GM19239 (cell line): ENCODE measurements around the gene ITLN1.
"Not testable (repeated sequence)": the region's sequence is repeated elsewhere in the genome, so short reads cannot be mapped to it uniquely, and the experiment has no call there.

Experiments
- DNase-seq: peaks from one replicate; pipeline ENCODE4 v3.0.0; 2011; ENCODE audit warnings: low spot score; ENCODE audit not compliant: insufficient read length
- FAIRE-seq: peaks from 2 replicates; lab custom pipeline; 2011; peaks lifted over from hg19 to GRCh38; lab: Jason Lieb, UNC

The ITLN1 gene

DNA sequence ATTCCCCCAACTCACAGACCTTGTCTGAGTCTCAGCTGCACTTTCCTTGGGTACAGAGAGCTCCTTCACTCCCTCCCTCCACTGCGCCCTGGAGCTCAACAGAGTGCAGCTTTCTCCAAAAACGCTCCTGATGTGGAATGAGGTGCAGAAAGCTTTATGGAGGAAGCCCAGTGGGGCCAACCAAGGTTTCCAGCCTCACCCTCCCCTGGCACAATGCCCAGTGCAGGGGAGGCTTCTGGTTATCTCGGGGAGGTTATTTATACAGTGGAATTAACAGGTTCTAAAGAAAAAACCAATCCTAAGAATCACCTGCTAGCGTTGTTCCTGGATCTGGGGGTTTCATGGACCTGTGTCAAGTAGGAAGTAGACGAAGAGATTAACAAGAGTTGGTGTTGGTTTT, at the start of gene ITLN1:
Gene ITLN1 (minus strand): TSS at position 139 of the 400 bp plus-strand sequence. CDS start 303 bp downstream, outside the sequence.
- FAIRE-seq (no peak), DNase-seq (no peak)

DNA sequence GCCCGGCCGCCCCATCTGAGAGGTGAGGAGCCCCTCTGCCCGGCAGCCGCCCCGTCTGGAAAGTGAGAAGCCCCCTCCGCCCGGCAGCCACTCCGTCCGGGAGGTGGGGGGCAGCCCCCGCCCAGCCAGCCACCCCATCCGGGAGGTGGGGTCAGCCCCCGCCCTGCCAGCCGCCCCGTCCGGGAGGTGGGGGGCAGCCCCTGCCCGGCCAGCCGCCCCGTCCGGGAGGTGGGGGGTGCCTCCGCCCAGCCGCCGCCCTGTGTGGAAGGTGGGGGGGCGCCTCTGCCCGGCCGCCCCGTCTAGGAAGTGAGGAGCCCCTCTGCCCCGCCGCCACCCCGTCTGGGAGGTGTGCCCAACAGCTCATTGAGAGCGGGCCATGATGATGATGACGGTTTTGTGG, 48.3 kb upstream of the ITLN1 start:
- DNase-seq, FAIRE-seq: not testable (repeated sequence)

DNA sequence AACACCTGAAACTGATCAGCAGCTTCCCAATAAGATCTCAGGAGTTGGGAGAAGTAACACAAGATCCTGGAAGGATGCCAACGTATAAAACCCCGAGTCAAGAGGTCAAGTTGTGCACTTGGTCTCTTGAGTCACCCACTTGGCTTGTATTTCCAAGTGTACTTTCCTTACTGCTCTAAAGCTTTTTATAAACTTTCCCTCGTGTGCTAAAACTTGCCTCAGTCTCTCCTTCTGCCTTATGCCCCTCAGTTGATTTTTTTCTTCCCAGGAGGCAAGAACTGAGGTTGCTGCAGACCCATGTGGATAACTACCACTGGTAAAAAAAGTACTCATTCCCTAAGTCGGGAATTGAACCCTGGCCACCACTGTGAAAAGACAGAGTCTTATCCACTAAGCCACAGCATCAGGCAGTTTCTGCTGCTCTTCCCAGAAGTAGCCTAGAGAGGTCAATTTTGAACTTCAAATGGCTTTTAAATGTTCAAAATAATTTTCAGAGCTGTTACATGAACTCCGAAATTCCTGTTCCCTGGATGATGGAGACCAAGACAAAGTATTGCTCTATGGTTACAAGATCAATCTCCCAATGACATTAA, 40.8 kb upstream of the ITLN1 start:
- DNase-seq, result no peak
- FAIRE-seq, result no peak

DNA sequence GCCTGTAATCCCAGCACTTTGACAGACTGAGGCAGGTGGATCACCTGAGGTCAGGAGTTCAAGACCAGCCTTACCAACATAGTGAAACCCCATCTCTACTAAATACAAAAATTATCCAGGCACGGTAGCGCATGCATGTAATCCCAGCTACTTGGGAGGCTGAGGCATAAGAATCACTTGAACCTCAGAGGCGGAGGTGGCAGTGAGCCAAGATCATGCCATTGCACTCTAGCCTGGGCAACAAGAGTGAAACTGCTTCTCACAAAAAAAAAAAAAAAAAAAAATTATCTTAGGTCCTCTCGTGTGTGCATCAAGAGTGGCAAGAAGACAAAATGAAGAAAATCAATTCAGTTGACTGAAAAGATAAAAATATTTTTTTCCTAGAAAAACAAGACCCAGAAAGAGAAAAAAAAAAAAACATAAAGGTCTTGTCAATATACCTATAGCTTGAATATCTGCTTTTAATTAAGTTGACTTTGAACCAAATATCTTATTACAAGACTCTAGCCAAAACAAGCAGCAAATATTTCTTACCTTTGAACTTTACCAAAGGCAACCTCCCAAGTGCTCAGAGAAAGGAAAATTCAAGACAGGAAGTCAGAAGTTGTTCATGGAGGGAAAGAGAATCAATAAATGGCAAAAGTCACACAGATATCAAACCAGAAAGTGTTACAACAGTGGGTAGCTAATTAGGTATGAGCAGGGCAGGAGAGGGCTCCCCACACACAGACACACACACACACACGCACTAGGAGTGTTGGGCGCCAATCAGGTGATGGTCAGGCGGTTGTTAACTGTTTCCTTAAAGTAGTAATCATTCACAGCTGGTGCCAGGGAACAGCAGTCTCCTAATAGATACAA, 40.0 kb upstream of the ITLN1 start:
- DNase-seq (no peak), FAIRE-seq (no peak)

DNA sequence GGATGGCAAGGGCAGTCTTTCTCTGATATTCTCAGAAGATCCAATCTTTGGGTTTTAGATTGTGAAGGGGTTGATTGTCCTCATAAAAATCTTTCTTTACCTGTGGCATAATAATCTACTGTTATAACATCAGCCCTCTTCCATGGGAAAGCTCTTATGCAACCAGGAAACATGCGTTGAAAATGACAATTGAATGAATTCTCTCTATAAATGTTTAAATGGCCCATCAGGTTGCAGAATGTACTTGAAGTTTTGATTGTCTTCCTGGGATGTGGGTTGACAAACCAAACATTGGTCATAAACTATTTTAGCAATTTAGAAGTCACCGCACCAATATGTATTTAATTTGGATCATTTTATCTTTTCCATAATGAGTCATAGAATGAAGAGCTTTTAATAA, 31.7 kb upstream of the ITLN1 start:
- DNase-seq (no peak), FAIRE-seq (no peak)

DNA sequence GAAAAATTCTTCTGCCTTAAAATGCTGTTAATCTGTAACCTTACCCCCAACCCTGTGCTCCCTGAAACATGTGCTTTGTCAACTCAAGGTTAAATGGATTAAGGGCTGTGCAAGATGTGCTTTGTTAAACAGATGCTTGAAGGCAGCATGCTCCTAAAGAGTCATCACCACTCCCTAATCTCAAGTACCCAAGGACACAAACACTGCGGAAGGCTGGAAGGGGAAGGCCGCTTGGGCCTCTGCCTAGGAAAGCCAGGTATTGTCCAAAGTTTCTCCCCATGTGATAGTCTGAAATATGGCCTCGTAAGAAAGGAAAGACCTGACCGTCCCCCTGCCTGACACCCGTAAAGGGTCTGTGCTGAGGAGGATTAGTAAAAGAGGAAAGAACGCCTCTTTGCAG, 28.2 kb upstream of the ITLN1 start:
- DNase-seq, FAIRE-seq: not testable (repeated sequence)

DNA sequence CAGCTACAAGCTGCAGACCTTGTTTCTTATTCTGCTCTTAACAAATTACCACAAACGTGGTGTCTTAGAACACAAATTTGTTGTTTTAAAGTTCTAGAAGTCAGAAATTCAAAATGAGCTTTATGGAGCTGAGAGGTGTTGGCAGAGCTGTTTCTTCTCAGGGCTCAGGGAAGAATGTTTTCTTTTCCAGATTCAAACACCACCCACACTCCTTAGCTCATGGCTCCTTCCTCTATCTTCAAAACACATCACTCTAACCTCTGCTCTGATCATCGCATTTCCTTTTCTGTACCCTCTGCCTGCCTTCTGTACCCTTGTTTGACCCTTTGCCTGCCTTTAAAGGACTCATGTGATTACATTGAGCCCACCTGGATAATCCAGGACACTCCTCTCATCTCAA, 26.9 kb upstream of the ITLN1 start:
- no peak for DNase-seq
- no peak for FAIRE-seq

DNA sequence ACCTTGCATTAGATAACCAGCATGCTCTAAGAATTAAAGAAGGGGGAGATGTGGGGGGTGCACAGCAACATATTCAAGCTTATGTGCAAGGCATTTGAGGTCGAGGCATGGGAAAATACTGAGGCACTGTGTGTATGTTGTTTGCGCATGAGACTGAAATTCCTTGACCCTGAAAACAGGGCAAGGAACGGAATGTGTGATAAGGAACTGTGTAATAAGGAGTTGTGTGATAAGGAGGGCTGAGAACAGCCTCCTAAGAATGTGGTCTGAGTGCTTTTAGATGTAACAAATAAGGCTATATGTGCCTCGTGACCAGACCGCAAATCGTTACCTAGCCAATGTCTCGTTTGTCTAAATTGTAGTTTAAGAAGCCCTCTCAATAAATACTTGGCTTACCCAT, 26.5 kb upstream of the ITLN1 start:
- FAIRE-seq, result no peak
- no peak for DNase-seq

DNA sequence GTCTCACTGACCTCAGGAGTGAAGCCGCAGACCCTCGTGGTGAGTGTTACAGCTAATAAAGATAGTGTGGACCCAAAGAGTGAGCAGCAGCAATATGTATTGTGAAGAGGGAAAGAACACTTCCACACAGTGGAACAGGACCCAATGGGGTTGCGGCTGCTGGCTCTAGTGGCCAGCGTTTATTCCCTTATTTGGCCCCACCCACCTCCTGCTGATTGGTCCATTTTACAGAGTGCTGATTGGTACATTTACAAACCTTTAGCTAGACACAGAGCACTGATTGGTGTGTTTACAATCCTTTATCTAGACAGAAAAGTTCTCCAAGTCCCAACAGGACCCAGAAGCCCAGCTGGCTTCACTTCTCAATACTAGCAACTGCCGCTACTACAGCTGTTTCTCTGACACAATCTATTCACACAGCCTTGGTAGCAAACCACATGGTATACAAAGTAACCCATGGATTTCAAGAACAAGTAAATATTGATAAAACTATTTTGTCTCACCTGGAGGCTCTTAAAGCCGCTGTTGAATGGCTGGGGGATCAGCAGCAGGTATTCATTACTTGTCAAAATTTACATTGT, 25.3 kb upstream of the ITLN1 start:
- DNase-seq (no peak), FAIRE-seq (no peak)

DNA sequence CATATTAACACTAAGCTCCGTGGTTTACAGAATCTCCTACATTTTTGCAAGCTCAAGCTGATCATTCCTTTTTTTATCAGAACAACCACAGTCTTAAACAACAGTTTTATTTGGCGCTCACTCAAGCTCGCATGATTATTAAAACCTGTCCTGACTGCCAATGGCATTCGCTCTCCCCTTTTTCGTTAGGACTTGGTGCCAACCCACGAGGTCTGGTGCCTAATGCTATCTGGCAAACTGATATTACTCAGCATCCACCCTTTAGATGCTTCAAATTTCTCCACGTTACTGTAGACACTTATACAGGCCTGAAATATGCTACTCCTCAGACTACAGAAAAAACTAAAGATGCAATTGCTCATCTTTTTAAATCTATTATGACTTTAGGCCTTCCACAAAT, 23.0 kb upstream of the ITLN1 start:
- DNase-seq (no peak), FAIRE-seq (peak; percentile 59)

DNA sequence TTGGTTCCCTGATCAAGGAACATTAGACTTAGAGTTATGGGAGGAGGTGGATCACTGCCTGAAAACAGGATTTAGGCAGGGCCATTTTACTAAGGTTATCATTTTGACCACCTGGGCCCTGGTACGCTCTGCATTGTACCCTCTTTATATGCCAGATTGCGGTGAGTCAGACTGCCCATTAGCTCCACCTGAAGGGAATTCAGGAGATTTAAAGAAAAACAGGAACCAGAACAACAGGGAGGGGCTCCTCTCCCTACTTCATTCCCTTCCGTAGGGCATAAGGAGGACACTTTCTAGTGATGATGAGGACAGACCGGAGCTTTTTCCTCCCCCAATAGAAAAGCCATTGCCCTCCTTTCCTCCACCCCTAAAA, 20.6 kb upstream of the ITLN1 start:
- DNase-seq, result no peak
- no peak for FAIRE-seq

DNA sequence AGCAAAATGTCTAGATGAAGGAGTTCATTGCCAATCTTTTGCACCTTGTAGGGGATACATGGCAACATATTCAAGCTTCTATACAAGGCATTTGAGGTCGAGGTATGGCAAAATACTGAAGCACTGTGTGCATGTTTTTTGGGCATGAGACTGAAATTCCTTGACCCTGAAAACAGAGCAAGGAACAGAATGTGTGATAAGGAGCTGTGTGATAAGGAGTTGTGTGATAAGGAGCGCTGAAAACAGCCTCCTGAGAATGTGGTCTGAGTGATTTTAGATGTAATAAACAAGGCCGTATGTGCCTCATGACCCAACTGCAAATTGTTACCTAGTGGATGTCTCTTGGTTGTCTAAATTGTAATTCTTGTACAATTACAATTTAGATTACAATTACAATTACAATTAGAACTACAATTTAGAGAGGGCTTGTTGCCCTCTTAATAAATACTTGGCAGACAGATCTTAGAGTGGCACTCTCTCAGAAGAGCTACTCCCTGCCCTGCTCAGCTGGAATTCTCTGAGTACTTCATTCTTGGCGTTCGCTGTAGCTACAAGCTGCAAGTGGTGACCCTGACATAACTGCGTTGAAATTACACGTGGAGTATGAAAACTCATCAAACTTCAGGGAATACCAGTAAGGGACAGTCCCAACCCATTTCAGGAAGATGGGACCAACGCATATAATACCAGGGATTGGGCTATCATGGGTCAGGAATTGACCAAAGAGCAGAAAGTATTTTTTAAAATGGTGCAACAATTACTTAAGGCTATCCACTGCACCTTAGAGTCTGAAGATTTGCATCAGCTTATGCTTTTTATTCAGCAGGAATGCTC, 20.0 kb upstream of the ITLN1 start:
- FAIRE-seq, result peak; percentile 35

DNA sequence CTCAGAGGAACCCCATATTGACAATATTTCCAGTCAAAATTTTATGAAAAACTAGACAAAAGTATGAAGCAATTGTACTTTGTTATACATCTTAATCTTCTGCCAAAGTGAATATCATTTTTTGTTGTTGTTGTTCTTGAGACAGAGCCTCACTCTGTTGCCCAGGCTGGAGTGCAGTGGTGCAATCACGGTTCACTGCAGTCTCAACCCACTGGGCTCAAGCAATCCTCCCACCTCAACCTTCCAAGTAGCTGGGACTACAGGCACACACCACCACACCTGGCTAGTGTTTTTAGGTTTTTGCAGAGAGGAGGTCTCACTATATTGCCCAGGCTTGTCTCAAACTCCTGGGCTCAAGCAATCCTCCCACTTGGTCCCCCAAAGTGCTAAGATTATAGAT, 17.3 kb upstream of the ITLN1 start:
- not testable (repeated sequence) for FAIRE-seq, DNase-seq

More for the DNA sequence above, 20.0 kb upstream of the ITLN1 start:
- no peak for DNase-seq

DNA sequence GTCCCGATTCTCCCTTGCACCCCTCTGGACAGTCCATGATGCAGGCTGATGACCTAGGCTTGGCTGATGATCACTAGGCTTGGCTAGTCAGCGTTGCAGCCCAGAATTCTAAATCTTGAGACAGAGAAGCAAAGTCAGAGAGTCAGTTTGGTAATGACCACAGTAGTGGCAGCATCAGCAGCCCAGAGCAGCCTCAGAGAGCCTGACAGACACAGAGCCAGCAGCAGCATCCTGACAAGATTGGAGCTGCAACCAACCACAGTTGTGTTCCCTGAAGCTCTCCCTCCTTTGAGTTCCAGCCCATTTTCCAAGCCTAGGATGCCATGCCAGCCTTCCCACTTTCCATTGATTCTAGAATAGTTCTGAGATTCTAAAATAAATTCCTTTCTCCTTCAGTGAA, 16.8 kb upstream of the ITLN1 start:
- DNase-seq (no peak), FAIRE-seq (no peak)

DNA sequence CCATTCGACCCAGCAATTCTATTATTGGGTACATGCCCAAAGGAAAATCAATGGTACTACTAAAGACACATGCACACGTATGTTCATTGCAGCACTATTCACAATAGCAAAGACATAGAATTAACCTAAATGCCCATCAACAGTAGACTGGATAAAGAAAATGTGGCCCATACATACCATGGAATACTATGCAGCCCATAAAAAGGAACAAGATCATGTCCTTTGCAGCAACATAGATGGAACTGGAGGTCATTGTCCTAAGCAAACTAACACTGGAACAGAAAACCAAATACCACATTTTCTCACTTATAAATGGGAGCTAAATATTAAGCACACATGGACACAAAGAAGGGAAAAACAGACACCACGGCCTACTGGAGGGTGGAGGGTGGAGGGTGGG, 15.7 kb upstream of the ITLN1 start:
- not testable (repeated sequence) for FAIRE-seq, DNase-seq

DNA sequence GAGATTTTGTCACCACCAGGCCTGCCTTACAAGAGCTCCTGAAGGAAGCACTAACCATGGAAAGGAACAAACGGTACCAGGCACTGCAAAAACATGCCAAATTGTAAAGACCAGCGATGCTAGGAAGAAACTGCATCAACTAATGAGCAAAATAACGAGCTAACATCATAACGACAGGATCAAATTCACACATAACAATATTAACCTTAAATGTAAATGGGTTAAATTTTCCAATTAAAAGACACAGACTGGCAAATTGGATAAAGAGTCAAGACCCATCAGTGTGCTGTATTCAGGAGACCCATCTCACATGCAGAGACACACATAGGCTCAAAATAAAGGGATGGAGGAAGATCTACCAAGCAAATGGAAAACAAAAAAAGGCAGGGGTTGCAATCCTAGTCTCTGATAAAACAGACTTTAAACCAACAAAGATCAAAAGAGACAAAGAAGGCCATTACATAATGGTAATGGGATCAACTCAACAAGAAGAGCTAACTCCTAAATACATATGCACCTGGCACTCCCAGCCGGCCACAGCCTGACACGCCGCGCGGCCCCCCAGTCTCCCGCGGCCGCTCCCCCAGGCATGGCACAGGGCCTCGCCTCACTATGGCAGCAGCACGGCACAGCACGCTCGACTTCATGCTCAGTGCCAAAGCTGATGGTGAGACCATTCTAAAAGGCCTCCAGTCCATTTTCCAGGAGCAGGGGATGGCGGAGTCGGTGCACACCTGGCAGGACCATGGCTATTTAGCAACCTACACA, 9.6 kb upstream of the ITLN1 start:
- FAIRE-seq, DNase-seq: not testable (repeated sequence)

DNA sequence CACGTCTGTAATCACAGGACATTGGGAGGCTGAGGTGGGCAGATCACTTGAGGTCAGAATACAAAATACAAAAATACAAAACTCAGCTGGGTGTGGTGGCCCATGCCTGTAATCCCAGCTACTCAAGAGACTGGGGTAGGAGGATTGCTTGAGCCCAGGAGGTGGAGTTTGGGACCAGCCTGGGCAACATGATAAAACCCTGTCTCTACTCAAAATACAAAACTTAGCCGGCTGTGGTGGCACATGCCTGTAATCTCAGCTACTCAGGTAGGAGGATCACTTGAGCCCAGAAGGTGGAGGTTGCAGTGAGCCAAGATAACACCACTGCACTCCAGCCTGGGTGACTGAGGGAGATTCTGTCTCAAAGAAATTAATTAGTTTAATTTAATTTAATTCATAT, 6.5 kb upstream of the ITLN1 start:
- no peak for DNase-seq
- FAIRE-seq, result no peak

DNA sequence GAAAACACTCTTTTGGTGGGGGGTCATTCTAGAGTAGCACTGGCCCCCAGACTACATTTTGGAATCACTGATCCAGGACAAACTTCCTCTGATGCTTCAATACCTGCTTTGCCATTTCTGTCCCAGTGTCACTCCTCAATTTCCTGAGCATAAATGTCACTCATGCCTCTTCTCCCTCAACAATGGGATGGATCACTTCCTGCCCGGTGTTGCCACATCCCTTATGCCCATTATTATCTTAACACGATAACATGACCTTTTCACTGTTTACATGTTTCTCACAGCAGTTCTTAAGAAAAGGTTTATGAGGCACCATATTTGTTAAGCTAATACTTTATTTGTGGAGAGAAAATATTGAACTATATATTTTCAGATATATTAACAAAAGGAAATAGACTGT, 3.9 kb upstream of the ITLN1 start:
- FAIRE-seq (no peak), DNase-seq (no peak)

DNA sequence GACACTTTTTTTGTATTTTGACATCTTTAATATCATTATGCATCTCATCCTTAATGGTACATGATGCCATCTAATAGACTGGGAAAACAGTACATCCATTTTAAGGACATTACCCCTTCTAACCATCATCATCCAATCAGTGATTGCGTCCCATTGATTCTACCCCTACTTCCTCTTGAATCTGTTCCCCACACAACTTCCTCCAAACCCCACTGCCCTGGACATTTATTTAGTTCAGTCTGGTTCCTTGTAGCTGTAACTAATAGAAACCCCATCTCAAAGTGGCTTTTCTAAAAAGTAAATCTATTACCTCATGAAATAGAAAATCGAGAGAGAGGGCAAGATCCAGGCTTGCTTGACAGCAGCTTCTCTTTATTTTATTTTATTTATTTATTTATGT, 2.1 kb upstream of the ITLN1 start:
- FAIRE-seq, result no peak

DNA sequence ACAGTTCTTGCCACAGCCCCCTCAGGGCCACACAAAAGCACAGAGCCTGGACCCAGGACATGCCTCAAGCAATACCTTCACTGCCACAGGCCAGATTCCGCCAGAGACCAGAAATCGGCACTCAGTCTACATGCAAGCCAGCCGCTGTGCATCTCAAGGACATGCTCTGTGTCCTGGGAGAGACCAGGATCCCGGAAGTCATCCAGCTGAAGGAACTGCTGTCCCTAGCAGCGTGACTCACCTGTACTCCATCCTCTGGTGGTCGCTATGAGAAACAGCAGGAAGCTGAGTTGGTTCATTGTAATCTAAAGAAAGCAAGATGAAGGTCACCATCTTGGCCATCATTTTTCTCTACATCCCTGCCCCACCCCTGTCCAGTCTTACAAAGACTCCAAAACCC, 401 bp downstream of the ITLN1 start:
- peak; percentile 76 for FAIRE-seq

More for the DNA sequence above, 2.1 kb upstream of the ITLN1 start:
- no peak for DNase-seq

More for the DNA sequence above, 401 bp downstream of the ITLN1 start:
- peak; percentile 40 for DNase-seq
